GM12878 (cell line): ENCODE measurements around the gene BBX. TPM values are rescaled to one million over a fixed set of nuclear protein-coding genes. Genes with fewer than 3 reads are reported as not detected.

Experiments
- ATAC-seq: fragments of 200-7000 bp; cut with Tn5 transposase; 3 replicates; pipeline ENCODE4 v1.9.1; 2020; ENCODE audit warnings: mild to moderate bottlenecking, moderate library complexity
- BruUV-seq: library from RNA; stranded (reverse); fragments of 400-500 nt; replicated peaks from 2 replicates; lab custom pipeline; 2021; lab: Mats Ljungman, UMichigan
- CTCF ChIA-PET: fragments of 300-600 bp; sonication (Branson Sonifier 250); formaldehyde crosslinking; extraction: SDS; loops from one replicate; lab custom pipeline; 2021; ENCODE audit warnings: inconsistent platforms; lab: Yijun Ruan, JAX
- POLR2A ChIA-PET: fragments of 350-600 bp; formaldehyde crosslinking; extraction: SDS; loops from one replicate; lab custom pipeline; 2021; ENCODE audit warnings: inconsistent platforms; lab: Charles Lee
- RAD21 ChIA-PET: fragments of 300-600 bp; sonication (Branson Sonifier 250); formaldehyde crosslinking; loops from one replicate; lab custom pipeline; 2023; ENCODE audit warnings: antibody characterized with exemption; ENCODE audit not compliant: unreplicated experiment; lab: Charles Lee
- SMC1A ChIA-PET: fragments of 300-600 bp; sonication (Branson Sonifier 250); formaldehyde crosslinking; loops from one replicate; lab custom pipeline; 2023; ENCODE audit not compliant: unreplicated experiment, uncharacterized antibody; lab: Charles Lee
- DNase-seq: peaks from one replicate; pipeline ENCODE4 v3.0.0-alpha.2; 2011; ENCODE audit warnings: low read depth, low spot score
- FAIRE-seq: peaks from 3 replicates; lab custom pipeline; 2011; peaks lifted over from hg19 to GRCh38; lab: Jason Lieb, UNC
- H2AFZ ChIP-seq: 2 replicates; pipeline ENCODE4 v1.6.0; 2011; ENCODE audit warnings: low read depth, low read length, control low read depth; ENCODE audit not compliant: control insufficient read depth
- H3K27ac ChIP-seq: 2 replicates; pipeline ENCODE4 v1.5.1; 2011; ENCODE audit warnings: control low read depth; ENCODE audit not compliant: control insufficient read depth, insufficient read depth
- H3K27me3 ChIP-seq, 2 experiments: replicated peaks in 1 of 2; 2 replicates each; pipeline versions ENCODE4 v1.6.0 to v1.6.1; 2011; ENCODE audit warnings: low read length in 1 of 2; ENCODE audit not compliant: control insufficient read depth in 2 of 2, insufficient read depth in 2 of 2
- H3K36me3 ChIP-seq, 2 experiments: 2 replicates each; pipeline ENCODE4 v1.5.1; 2011; ENCODE audit warnings: low read length in 1 of 2; ENCODE audit not compliant: control insufficient read depth in 2 of 2, insufficient read depth in 2 of 2
- H3K4me1 ChIP-seq: 2 replicates; pipeline ENCODE4 v1.6.1; 2011; ENCODE audit warnings: mild to moderate bottlenecking, low read length, moderate library complexity, mixed read lengths; ENCODE audit not compliant: control insufficient read depth, insufficient read depth
- H3K4me2 ChIP-seq: 2 replicates; pipeline ENCODE4 v1.6.0; 2011; ENCODE audit warnings: control low read depth; ENCODE audit not compliant: control insufficient read depth, insufficient read depth
- H3K4me3 ChIP-seq: fragments of 200-600 bp; sonication (generic); 2 replicates; pipeline ENCODE4 v1.5.1; 2016
- H3K79me2 ChIP-seq: 2 replicates; pipeline ENCODE4 v1.6.0; 2011; ENCODE audit warnings: low read length; ENCODE audit not compliant: control insufficient read depth, insufficient read depth
- H3K9ac ChIP-seq: 2 replicates; pipeline ENCODE4 v1.8.0; 2011; ENCODE audit warnings: low read length, control low read depth, mixed read lengths; ENCODE audit not compliant: control insufficient read depth, insufficient read depth
- H3K9me3 ChIP-seq: replicated peaks from 3 replicates; pipeline ENCODE4 v1.5.1; 2011; ENCODE audit warnings: mild to moderate bottlenecking, low read length; ENCODE audit not compliant: control insufficient read depth, insufficient read depth
- H4K20me1 ChIP-seq: 2 replicates; pipeline ENCODE4 v1.6.0; 2011; ENCODE audit not compliant: control insufficient read depth, insufficient read depth
- EED ChIP-seq: sonication (generic); IDR thresholded peaks from 2 replicates; pipeline ENCODE4 v1.6.1; 2016; ENCODE audit warnings: antibody characterized with exemption, low read depth
- NR2C2 ChIP-seq: IDR thresholded peaks from 2 replicates; pipeline ENCODE4 v1.6.1; 2011; ENCODE audit warnings: borderline replicate concordance, low read depth; ENCODE audit not compliant: control insufficient read depth, insufficient read length
- RELA ChIP-seq: fragments of 450-650 bp; IDR thresholded peaks from 2 replicates; pipeline ENCODE4 v1.8.0; 2014; ENCODE audit warnings: borderline replicate concordance; ENCODE audit not compliant: partially characterized antibody
- RFX5 ChIP-seq: IDR thresholded peaks from 2 replicates; pipeline ENCODE4 v1.6.1; 2011; ENCODE audit warnings: low read depth, low read length, improper control_type of control experiment
- SMC3 ChIP-seq: IDR thresholded peaks from 2 replicates; pipeline ENCODE4 v1.6.1; 2011; ENCODE audit warnings: low read length, improper control_type of control experiment, borderline replicate concordance
- SPI1 ChIP-seq: IDR thresholded peaks from 2 replicates; pipeline ENCODE4 v1.6.1; 2011; ENCODE audit warnings: low read depth, mild to moderate bottlenecking, low read length, moderate library complexity, borderline replicate concordance; ENCODE audit not compliant: insufficient read depth
- SRF ChIP-seq, 2 experiments: IDR thresholded peaks; 2 replicates each; pipeline ENCODE4 v1.6.1; 2011; ENCODE audit warnings: low read depth in 2 of 2, low read length in 2 of 2, mild to moderate bottlenecking in 1 of 2, moderate library complexity in 1 of 2
- YY1 ChIP-seq: IDR thresholded peaks from 2 replicates; pipeline ENCODE4 v1.6.1; 2011; ENCODE audit warnings: low read depth, mild to moderate bottlenecking, low read length
- ZNF217 ChIP-seq: fragments of 450-650 bp; IDR thresholded peaks from 2 replicates; pipeline ENCODE4 v1.6.1; 2017; ENCODE audit warnings: antibody characterized with exemption, mild to moderate bottlenecking
- ZNF24 ChIP-seq: fragments of 450-650 bp; IDR thresholded peaks from 2 replicates; pipeline ENCODE4 v1.6.1; 2017; ENCODE audit warnings: antibody characterized with exemption, mild to moderate bottlenecking
- ZSCAN29 ChIP-seq: fragments of 450-650 bp; IDR thresholded peaks from 2 replicates; pipeline ENCODE4 v1.6.1; 2017; ENCODE audit warnings: mild to moderate bottlenecking, moderate library complexity
- WGBS: methylation state at CpG from one replicate; pipeline ENCODE4 v1.1.6; 2016; ENCODE audit warnings: low lambda C conversion rate; ENCODE audit not compliant: insufficient replicate concordance, insufficient coverage; ENCODE audit errors: missing lambda C conversion rate; 5-methylcytosine and 5-hydroxymethylcytosine counted together
- in situ Hi-C: fragments of 300-500 bp; cut with MboI; formaldehyde crosslinking; loops from 9 replicates; pipeline ENCODE4 v1.14.3; 2018; ENCODE audit warnings: mixed read lengths
- intact Hi-C: fragments of 100-400 bp; cut with micrococcal nuclease; formaldehyde crosslinking; loops from one replicate; pipeline ENCODE4 v1.14.2; 2022; ENCODE audit not compliant: unreplicated experiment
- polyA plus RNA-seq, 11 experiments: library from polyadenylated mRNA; depleted of rRNA in 4 of 11; unstranded in 6 of 11; stranded (reverse) in 5 of 11; fragments of >200 nt; fragmentation: Nextera tagmentation in 4 of 11; fragmentation: Illumina TruSeq in 1 of 11; extraction: Ambion mirVana in 4 of 11; extraction: Trizol in 1 of 11; gene quantifications; 1 replicate in 1 of 11; 2 replicates in 10 of 11; pipeline versions ENCODE4 v1.2.1 to v1.2.3, GENCODE V29; 2011 to 2016; ENCODE audit warnings: inconsistent platforms in 2 of 11, missing spikeins in 2 of 11, low read depth in 1 of 11
- total RNA-seq, 4 experiments: library from RNA; depleted of rRNA in 3 of 4; stranded (reverse); fragments of >200 nt in 3 of 4; fragmentation: Illumina TruSeq in 1 of 4; extraction: Trizol in 1 of 4; gene quantifications; 2 replicates each; pipeline versions ENCODE4 v1.2.1 to v1.2.3, GENCODE V29; 2013 to 2021

Gene BBX
- total and polyA plus RNA-seq, 10 of the 15 experiments (the other 5 are each of a cell fraction or from before 2014, with no cell fraction given) = 13.3 to 38.5 (median 32.0) TPM

DNA sequence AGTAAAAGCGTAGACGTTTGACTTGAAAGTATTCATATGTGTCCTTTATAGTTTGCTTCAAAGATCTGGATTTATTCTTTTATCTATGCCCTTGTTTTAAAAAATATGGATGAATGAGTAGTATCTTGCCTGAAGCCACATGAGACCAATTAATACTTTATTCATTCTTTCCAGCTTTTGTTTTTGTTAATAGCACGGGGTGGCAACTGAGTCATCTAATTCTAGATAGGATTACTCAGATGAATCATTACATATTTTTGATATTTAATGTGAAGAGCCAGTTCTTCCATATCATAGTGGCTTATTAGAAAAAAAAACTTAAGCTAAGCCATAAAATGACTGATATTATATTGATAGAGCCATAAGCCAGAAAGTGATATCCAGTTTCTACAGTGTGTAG lies 121.9 kb downstream of the BBX start:
- no peak overlapping the region for H3K9ac ChIP-seq
- FAIRE-seq = no peak
- no peak for DNase-seq
- in situ Hi-C loops = no loop called here
- ChIA-PET POLR2A (no interaction called here), SMC1A (interaction anchor here (0.7 to 6.8 kb wide), 6 partner anchors 10 to 97 kb away, joined by 3 to 70 read pairs (median 10); no protein-coding TSS in a partner anchor), CTCF (interaction anchor here (0.6 to 3.3 kb wide), 7 partner anchors 10 to 120 kb away, joined by 3 to 22 read pairs (median 5); no protein-coding TSS in a partner anchor), RAD21 (interaction anchor here (1.2 to 4.3 kb wide), 4 partner anchors 11 to 31 kb away, joined by 5 to 40 read pairs (median 23); no protein-coding TSS in a partner anchor)
- no peak for ATAC-seq
- H2AFZ ChIP-seq = no peak overlapping the region
- intact Hi-C loops = no loop called here
- peaks cover 14% of the 10 kb centered on the region for H3K4me1 ChIP-seq
- H4K20me1 ChIP-seq = no peaks in the 10 kb centered on the region
- no peak overlapping the region for H3K4me3 ChIP-seq
- no peaks in the 10 kb centered on the region; the same call in 1 of the 2 replicates for H3K79me2 ChIP-seq
- BruUV-seq = no TSS peak
- no peaks in the 10 kb centered on the region; a peak in 1 of 4 replicates for H3K36me3 ChIP-seq
- TF ChIP-seq YY1 (no peak), RFX5 (no peak), ZSCAN29 (no peak), NR2C2 (no peak), RELA (no peak)
- H3K27ac ChIP-seq = no peak overlapping the region
- no peaks in the 10 kb centered on the region for H3K9me3 ChIP-seq
- 67% methylated on average over 3 of the region's 3 CpGs for WGBS
- H3K27me3 ChIP-seq = no peaks in the 10 kb centered on the region
- H3K4me2 ChIP-seq = no peak overlapping the region

GRCh38 chr3:107650788-107651187 lies 128.0 kb downstream of the BBX start:
- SMC1A ChIA-PET = no interaction called here
- intact Hi-C loops = no loop called here

More at GRCh38 chr3:107650788-107651187, 128.0 kb downstream of the BBX start:
- Histone ChIP-seq H3K4me1 (peaks cover 3% of the 10 kb centered on the region; the same call in 1 of the 2 replicates), H3K27me3 (no peaks in the 10 kb centered on the region), H3K4me3 (no peak overlapping the region), H3K36me3 (no peaks in the 10 kb centered on the region), H3K9me3 (peaks cover 1% of the 10 kb centered on the region; the same call in 1 of the 3 replicates), H3K27ac (no peak overlapping the region), H2AFZ (no peak overlapping the region), H3K4me2 (no peak overlapping the region), H4K20me1 (no peaks in the 10 kb centered on the region), H3K79me2 (no peaks in the 10 kb centered on the region), H3K9ac (no peak overlapping the region)
- 78% methylated on average over 3 of the region's 3 CpGs for WGBS
- RAD21 ChIA-PET = no interaction called here
- ATAC-seq = peak; percentile 85
- FAIRE-seq = peak; percentile 79
- DNase-seq = no peak
- in situ Hi-C loops = no loop called here
- POLR2A ChIA-PET = no interaction called here
- no TSS peak for BruUV-seq
- CTCF ChIA-PET = interaction anchor here (1.0 to 1.3 kb wide), 2 partner anchors 9 to 72 kb away, joined by 3 read pairs; no protein-coding TSS in a partner anchor
- TF ChIP-seq SMC3 = no peak
- TF ChIP-seq ZNF217 = no peak
- 0 out of 2 replicates have a peak, but pooled peaks have one; percentile 9 for TF ChIP-seq SPI1
- TF ChIP-seq ZNF24 = no peak
- no peak for TF ChIP-seq EED
- peak; percentile 58 to 87 for TF ChIP-seq SRF (IDR thresholded peaks at IDR 0.05; ENCODE audit: low read depth in 2 of 2, low read length in 2 of 2)
